ENCODE results near the gene FOXO6. TPM values are rescaled to one million over a fixed set of nuclear protein-coding genes. Genes with fewer than 3 reads are reported as not detected.

The FOXO6 gene
- total RNA-seq, 1 donor from 2014 or later: 0.55 TPM

GRCh38 chr1:41359211-41360073, 1.8 kb upstream of the FOXO6 start:
- CTCF ChIA-PET: no interaction called here
- ATAC-seq (ENCODE audit: low read depth) (no peak), DNase-seq (no peak)
- POLR2A ChIA-PET: no interaction called here
- Mint-ChIP-seq H3K4me3 (peak overlapping the region; percentile 22), H3K36me3 (ENCODE audit: low read depth) (no peaks in the 10 kb centered on the region), H3K27me3 (peaks cover 23% of the 10 kb centered on the region), H3K9me3 (no peaks in the 10 kb centered on the region), H3K4me1 (peaks cover 20% of the 10 kb centered on the region), H3K27ac (no peak overlapping the region)
- no peak for TF ChIP-seq CTCF (IDR thresholded peaks at IDR 0.05)
- intact Hi-C loops (cut with micrococcal nuclease): loop anchor here (2.0 to 10.0 kb wide), 3 partner anchors 57 to 1575 kb away; no protein-coding TSS in a partner anchor

DNA sequence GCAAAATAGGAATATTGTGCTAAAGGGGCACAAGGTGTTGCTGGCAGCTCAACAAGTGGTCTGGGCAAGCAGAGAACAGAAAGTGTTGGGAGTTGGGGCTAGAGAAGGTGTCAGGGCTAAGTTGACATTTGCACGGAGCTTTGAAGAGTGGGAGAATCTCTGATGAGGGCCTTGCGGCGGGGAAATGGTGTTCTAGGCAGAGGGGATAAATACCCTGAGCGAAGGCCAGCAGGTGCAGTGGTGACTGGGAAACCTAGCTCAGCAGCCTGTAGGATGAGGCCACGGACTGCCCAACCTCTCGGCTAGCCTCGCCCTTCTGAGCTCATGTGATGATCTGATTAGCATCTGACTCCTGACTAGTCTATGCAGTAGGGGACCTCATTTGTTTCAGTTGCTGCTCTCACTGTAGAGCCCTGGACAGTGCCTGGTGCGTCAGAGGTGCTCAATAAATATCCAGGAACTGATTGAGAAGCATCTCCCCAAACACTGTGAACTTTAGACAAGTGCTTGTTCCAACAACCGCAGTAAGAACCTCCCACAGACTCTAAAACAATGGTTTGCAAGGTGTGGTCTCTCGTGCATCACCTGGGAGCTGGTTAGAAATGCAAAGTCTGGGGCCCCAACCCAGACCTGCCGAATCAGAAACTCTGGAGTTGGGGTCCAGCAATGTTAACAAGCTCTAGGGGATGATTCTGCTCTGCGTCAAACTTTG, 1.0 kb upstream of the FOXO6 start:
- H3K9me3 Mint-ChIP-seq: no peaks in the 10 kb centered on the region
- H3K27me3 Mint-ChIP-seq: peaks cover 31% of the 10 kb centered on the region
- no peak for ATAC-seq (ENCODE audit: low read depth)
- peak overlapping the region; percentile 28 for H3K27ac Mint-ChIP-seq
- no peak for DNase-seq
- TF ChIP-seq CTCF (IDR thresholded peaks at IDR 0.05): no peak
- peak overlapping the region; percentile 76 for H3K4me3 Mint-ChIP-seq
- H3K36me3 Mint-ChIP-seq (ENCODE audit: low read depth): no peaks in the 10 kb centered on the region
- intact Hi-C loops (cut with micrococcal nuclease): loop anchor here (2.0 to 10.0 kb wide), 3 partner anchors 57 to 1575 kb away; no protein-coding TSS in a partner anchor
- ChIA-PET CTCF (interaction anchor here (0.7 kb wide), 1 partner anchor 55 kb away, joined by 3 read pairs; no protein-coding TSS in a partner anchor), POLR2A (no interaction called here)
- H3K4me1 Mint-ChIP-seq: peaks cover 21% of the 10 kb centered on the region

GRCh38 chr1:41361495-41362356, 492 bp downstream of the FOXO6 start:
- Mint-ChIP-seq H3K4me3 (peak overlapping the region; percentile 60), H3K9me3 (no peaks in the 10 kb centered on the region), H3K36me3 (ENCODE audit: low read depth) (no peaks in the 10 kb centered on the region), H3K4me1 (peaks cover 29% of the 10 kb centered on the region), H3K27ac (no peak overlapping the region), H3K27me3 (peaks cover 35% of the 10 kb centered on the region)
- DNase-seq (no peak), ATAC-seq (ENCODE audit: low read depth) (no peak)
- intact Hi-C loops (cut with micrococcal nuclease): loop anchor here (1.0 to 10.0 kb wide), 5 partner anchors 22 to 1573 kb away; no protein-coding TSS in a partner anchor
- no peak for TF ChIP-seq CTCF (IDR thresholded peaks at IDR 0.05)
- CTCF ChIA-PET: no interaction called here
- POLR2A ChIA-PET: interaction anchor here (0.6 kb wide), 1 partner anchor 17 kb away, joined by 3 read pairs; no protein-coding TSS in a partner anchor

DNA sequence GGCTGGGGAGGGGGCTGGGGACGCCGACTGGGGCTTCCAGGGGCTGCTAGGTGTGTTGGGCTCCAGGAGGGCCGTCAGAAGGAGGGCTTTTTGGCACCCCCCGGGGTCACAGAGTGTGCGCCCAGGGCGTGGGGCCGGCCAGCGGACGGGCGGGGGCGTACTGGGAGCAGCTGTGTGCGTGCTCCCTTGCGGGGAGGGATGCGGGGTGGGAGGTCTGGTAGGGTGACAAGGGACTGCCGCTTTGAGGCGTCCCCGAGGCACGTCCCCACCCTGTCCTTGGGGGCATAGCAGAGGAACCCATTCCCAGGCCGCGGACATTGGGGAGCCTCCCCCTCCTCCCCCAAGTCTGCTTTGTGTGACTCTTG, 1.1 kb downstream of the FOXO6 start:
- H3K4me3 Mint-ChIP-seq: peak overlapping the region; percentile 60
- ATAC-seq (ENCODE audit: low read depth) (no peak), DNase-seq (no peak)
- peaks cover 29% of the 10 kb centered on the region for H3K4me1 Mint-ChIP-seq
- no peaks in the 10 kb centered on the region for H3K9me3 Mint-ChIP-seq
- intact Hi-C loops (cut with micrococcal nuclease): loop anchor here (10.0 kb wide), 2 partner anchors 672 to 1572 kb away; no protein-coding TSS in a partner anchor
- ChIA-PET POLR2A (interaction anchor here (0.6 kb wide), 1 partner anchor 16 kb away, joined by 3 read pairs; no protein-coding TSS in a partner anchor), CTCF (no interaction called here)
- TF ChIP-seq CTCF (IDR thresholded peaks at IDR 0.05): no peak
- H3K27me3 Mint-ChIP-seq: peaks cover 39% of the 10 kb centered on the region
- no peaks in the 10 kb centered on the region for H3K36me3 Mint-ChIP-seq (ENCODE audit: low read depth)
- no peak overlapping the region for H3K27ac Mint-ChIP-seq

Measured in activated B cell treated with CpG ODN at 0.5 μM for 24 hours (primary cell).